ENCODE data around the gene CLDN34.

Gene CLDN34

GRCh38 chrX:9966775-9967408, at the start of gene CLDN34:
Gene CLDN34, plus strand, starts transcription at chrX:9967358. Its CDS starts 0 bp downstream, at chrX:9967358.
- DNase-seq (ENCODE audit: low read depth) = no peak

DNA sequence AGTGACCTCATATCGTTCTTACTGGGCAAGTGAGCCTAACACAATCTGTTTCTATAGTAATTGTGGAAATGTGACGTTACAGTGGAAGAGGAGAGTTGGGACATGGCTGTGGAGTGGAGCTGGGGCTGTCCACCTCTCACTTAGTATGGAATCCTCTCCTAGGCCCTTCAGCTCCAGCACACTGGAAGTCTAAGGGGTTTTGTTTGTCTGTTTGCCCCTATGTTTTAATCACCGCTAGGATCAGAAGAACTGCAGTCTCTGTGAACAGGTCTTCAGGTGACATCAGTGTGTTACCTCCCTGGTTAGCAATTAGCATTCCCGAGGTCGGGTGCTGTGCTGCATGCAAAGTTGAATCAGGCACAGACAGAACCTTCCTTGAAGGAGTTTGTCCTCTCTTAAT, 49.3 kb upstream of the CLDN34 start:
- no peak for DNase-seq (ENCODE audit: low read depth)

DNA sequence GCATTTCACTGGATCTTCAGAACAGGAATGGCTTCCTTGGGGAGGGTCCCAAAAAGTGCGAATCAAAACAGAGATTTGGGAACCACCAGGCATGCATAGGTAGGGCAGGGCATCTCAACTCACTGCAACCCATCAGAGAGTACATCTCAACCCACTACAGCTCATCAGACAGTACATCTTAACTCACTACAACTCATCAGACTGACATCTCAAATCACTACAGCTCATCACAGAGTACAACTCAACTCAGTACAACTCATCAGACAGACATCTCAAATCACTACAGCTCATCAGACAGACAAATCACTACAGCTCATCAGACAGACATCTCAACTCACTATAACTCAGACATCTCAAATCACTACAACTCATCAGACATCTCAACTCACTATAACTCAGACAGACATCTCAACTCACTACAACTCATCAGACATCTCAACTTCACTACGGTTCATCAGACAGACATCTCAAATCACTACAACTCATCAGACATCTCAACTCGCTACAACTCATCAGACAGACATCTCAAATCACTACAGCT, 47.5 kb upstream of the CLDN34 start:
- no peak for DNase-seq (ENCODE audit: low read depth)

- DNase-seq (ENCODE audit: low read depth) = no peak
Measured at GRCh38 chrX:9921407-9921806, 45.8 kb upstream of the CLDN34 start.

DNA sequence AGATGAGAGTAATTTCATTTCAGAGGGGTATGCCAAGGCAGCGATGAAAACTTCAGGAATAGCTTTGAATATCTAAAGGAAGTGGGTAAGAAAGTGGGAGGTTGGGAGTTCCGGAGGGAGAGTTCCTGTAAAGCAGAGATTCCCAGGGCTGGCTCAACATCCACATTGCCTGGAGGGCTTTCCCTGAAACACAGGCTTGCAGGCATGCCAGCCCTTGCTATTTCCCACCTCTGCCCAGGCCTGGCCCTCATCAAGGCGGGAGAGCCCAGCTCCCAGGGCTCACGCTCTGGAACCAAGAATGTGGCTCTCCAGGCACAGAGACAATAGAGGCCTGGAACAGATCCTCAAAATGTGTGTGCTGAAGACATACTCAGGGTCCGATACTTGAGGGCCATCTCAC, 43.8 kb upstream of the CLDN34 start:
- no peak for DNase-seq (ENCODE audit: low read depth)

DNA sequence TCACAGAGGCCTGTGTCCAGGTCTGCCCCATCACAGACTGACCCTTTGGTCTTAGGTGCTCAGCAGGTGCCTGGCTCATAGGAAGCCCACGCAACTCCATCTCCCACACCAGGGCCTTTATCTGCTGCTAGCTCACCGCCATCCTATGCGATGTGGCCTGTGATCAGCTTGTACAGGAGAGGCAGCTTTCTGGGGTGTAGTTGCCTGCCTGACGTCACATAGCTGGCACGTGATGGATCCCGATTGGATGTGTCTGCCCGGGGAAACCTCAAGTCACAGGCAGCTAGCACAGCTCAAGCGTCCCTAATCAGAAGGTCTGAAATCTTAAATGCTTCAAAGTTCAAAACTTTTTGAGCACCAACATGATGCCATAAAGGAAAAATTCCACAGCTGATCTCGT, 41.2 kb upstream of the CLDN34 start:
- no peak for DNase-seq (ENCODE audit: low read depth)

DNA sequence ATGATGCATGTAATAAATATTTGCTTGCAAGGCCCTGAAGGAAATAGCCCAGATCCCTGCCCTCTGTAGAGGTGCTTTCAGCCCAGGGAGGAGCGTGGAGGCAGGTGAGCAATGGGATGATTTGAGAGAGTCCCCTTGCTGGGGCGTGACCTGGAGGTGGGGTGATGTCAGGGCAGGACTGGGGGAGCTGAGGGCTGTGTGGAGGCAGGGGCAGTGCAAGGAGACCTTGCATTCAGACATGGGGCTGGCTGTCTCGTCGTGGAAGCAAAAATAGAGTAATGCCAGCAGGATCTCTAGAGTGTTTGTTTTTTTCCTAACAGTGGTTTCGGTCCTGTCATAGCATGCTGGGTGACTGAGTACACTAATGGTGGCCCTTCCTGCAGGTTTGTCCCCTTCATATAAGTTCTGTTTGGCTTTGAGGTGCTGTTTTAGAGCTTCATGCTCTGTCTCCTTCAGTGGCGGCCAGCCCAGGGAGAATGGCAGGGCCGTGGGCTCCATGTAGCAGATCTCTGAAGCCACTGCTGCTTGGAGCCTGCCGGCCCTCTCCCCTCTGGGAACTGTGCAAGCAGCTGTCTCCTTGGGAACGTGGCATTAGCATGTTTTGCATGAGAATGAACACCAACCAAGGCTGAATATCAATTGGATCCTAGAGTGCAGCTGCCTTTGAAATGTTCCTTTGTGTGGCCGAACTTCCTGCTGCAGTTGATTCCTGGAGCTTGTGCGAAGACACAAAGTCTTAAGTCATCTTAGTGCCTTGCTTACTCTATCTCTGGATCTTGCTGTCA, 39.3 kb upstream of the CLDN34 start:
- no peak for DNase-seq (ENCODE audit: low read depth)

DNA sequence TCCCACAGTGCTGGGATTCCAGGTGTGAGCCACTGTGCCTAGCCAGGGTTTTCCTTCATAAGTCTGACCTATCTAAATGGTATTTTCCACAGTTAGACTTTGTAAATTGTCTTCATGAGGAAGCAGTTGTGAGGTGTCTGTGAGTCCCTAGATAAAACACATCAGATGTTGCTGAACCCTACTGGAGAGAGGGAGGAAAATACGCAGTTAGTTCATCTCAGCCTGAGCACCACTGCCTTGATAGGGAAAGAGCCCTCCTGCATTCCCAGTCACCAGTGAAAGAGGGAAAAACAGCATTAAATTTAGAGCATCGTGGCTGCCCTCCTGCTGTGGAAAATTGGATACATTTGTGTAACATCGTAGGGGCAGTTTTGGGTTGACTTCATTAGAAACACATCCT, 31.7 kb upstream of the CLDN34 start:
- DNase-seq (ENCODE audit: low read depth) = no peak

DNA sequence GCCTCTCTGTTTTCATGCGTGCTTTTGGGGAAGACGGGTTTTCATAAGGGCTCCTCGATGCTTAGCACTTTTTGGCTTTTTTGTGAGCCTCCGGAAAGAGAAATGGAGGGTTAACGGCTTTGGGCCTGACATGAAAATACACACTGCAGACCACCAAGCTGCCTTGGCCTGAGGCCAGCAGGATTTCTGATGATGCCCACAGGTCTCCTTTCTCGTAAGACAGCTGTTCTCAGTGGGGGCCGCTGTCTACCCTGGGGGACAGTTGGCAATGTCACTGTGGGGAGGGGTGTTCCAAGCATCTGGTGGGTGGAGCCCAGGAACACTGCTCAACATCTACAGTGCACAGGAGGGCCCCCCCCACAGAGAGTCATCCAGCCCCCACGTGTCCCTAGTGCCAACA, 29.4 kb upstream of the CLDN34 start:
- no peak for DNase-seq (ENCODE audit: low read depth)

GRCh38 chrX:9938516-9938915, 28.6 kb upstream of the CLDN34 start:
- no peak for DNase-seq (ENCODE audit: low read depth)

- DNase-seq (ENCODE audit: low read depth) = peak; percentile 40
Measured at GRCh38 chrX:9940421-9940820, 26.7 kb upstream of the CLDN34 start.

DNA sequence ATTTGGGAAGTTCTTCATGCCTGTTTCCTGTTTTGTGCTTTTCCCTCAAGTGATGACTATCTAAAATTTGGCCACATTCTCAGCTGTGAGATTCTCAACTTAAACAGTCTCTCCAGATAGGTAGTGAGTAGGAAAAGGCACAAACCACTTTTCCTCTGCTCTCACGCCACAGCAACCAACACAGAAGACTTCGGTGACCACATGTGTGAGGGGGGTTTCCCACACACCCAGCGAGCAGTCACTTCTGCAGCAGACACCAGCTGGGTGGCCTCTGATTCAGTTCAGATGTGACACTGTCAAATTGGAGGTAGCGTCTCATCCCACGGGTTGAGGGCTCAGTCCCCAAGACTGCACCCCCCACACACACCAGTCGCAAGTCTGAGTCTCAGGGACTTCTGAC, 25.1 kb upstream of the CLDN34 start:
- no peak for DNase-seq (ENCODE audit: low read depth)

GRCh38 chrX:9943420-9943819, 23.7 kb upstream of the CLDN34 start:
- no peak for DNase-seq (ENCODE audit: low read depth)

DNA sequence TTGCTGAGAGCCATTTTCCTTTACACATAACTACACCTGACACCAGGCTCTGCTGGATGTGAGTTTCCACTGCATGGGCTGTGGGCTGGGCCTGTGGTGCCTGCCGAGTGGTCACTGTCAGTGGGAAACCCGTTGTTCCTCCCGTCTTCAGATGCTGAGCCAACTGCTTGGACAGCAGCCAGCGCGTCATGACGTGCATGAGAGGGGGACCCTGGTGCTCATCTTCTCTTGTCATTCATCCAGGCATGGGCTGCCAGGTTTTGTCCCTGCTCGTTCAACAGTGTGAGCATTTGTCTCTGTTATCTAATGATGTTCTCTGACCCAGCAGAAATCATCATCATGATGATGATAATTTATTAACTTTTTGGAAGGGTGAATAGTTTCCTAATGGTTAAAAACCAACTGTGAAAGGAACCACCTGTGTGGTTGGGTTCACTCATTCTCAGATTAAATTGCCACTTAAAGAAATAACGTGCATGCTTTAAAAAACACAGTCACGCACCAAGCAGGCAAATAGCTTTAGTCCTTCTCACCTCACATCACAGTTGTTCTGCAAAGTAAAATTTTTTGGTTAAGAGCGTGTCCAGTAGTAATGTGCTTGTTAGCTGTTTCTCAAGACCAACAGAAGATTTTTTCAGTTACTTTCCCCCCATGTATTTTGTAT, 19.9 kb upstream of the CLDN34 start:
- no peak for DNase-seq (ENCODE audit: low read depth)

- DNase-seq (ENCODE audit: low read depth) = no peak
Measured at GRCh38 chrX:9948406-9948805, 18.8 kb upstream of the CLDN34 start.

DNA sequence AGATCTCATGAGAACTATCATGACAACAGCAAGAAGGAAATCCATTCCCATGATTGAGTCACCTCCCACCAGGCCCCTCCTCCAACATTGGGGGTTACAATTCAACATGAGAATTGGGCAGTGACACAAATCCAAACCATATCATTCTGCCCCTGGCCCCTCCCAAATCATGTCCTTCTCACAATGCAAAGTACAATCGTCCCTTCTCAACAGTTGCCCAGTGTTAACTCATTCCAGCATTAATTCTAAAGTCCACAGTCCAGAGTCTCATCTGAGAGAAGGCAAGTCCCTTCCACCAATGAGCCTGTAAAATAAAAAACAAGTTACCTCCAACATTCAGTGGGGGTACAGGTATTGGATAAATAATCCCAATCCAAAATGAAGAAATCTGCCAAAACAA, 14.9 kb upstream of the CLDN34 start:
- DNase-seq (ENCODE audit: low read depth) = no peak

GRCh38 chrX:9953396-9953795, 13.8 kb upstream of the CLDN34 start:
- no peak for DNase-seq (ENCODE audit: low read depth)

DNA sequence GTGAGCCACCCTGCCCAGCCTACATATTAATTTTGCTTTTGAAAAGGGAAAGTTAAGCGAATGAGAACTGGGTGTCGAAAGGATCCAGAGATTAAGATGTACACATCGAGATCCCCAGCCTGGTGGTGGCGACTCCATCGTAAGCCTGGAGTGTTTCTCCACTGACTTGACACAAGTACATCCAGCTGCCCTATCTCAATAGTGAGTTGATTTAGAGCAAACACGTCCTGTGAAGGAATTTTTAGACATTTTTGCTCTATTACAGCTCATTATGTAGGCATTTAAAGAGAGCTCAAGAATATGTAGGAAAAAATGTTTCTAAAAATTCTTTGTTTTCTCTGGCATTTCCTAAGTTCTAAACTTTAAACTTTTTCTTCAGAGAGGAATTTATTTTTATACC, 11.7 kb upstream of the CLDN34 start:
- DNase-seq (ENCODE audit: low read depth) = no peak

DNA sequence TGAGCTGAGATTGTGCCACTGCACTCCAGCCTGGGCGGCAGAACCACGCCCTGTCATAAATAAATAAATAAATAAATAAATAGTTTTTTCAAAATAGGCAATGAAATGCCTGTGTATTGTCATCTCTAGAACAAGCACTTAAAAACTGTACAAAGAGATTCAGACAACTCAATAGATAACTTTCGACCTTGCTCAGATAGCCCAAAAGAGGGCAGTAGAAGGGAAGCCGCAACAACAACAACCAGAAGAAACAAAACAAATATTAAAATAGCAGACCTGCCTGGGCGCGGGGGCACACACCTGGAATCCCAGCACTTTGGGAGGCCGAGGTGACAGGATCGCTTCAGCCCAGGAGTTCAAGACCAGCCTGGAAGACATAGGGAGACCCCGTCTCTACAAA, 9.4 kb upstream of the CLDN34 start:
- no peak for DNase-seq (ENCODE audit: low read depth)

DNA sequence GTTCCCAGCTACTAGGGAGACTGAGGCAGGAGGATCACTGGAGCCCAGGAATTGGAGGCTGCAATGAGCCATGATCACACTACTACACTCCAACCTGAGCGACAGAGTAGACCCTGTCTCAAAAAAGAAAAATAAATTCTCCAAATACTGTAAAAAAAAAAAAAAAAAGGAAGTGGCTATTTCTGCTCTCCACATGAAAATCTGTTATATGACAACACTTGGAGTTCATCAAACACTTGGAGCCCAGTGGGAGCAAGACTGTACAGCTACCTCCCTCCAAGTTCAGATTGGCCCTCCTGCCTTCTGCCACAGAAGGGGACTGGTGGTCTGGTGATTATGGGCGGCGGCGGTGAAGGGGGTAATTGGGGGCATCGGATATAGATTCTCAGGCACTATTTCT, 9.0 kb upstream of the CLDN34 start:
- no peak for DNase-seq (ENCODE audit: low read depth)

DNA sequence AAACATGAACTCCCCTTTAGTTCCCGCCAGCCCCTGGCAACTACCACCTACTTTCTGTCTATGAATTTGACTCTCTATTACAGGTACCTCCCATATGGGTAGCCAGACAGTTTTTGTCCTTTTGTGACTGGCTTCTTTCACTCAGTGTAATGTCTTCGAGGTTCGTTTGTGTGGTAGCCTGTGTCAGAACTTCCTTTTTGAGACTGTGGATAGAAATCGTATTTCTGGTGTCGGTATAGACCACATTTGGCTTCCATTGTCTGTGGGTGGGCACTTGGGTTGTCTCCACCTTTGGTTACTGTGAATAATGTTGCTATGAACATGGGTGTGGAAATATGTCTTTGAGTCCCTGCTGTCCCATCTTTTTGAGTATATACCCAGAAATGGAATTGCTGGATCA, 5.4 kb upstream of the CLDN34 start:
- no peak for DNase-seq (ENCODE audit: low read depth)

DNA sequence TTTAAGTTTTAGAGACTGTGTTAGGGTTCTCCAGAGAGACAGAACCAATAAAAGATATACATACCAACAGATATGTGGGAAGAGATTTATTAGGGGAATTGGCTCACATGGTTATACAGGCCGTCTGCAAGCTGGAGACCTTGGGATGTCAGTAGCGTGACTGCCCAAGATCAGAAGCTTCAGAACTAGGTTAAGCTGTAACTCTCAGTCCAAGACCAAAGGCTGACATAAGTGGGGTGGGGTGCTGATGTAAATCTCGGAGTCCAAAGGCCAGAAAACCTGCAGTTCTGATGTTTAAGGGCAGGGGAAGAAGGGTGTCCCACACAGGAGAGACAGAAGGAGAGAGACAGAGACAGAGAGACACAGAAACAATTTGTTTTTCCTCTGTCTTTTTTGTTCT, 10.5 kb downstream of the CLDN34 start:
- DNase-seq (ENCODE audit: low read depth) = no peak

- no peak for DNase-seq (ENCODE audit: low read depth)
Measured at GRCh38 chrX:9980401-9980800, 13.2 kb downstream of the CLDN34 start.
